WTC11 (cell line): ENCODE measurements around the gene N4BP2L1. TPM values are rescaled to one million over a fixed set of nuclear protein-coding genes. Genes with fewer than 3 reads are reported as not detected.

ENCODE experiments used
- ATAC-seq: fragments of 200-7000 bp; cut with Tn5 transposase; 2 replicates; pipeline ENCODE4 v1.10.0; 2021; ENCODE audit warnings: mild to moderate bottlenecking, moderate library complexity
- CTCF ChIA-PET: fragments of 300-600 bp; sonication (Branson Sonifier 250); formaldehyde crosslinking; loops from one replicate; lab custom pipeline; 2021; ENCODE audit warnings: antibody characterized with exemption; lab: Charles Lee
- POLR2A ChIA-PET: fragments of 350-600 bp; sonication (Branson Sonifier 250); formaldehyde crosslinking; loops from one replicate; lab custom pipeline; 2021; ENCODE audit warnings: antibody characterized with exemption; lab: Charles Lee
- DNase-seq: peaks from one replicate; pipeline ENCODE4 v3.0.0; 2021; ENCODE audit warnings: low spot score
- H3K27ac Mint-ChIP-seq: 2 replicates; pipeline ENCODE4 v1.8.0; 2021; ENCODE audit warnings: mixed read lengths
- H3K27me3 Mint-ChIP-seq: 2 replicates; pipeline ENCODE4 v1.8.0; 2021; ENCODE audit warnings: low read depth, mild to moderate bottlenecking, moderate library complexity, mixed read lengths
- H3K36me3 Mint-ChIP-seq: 2 replicates; pipeline ENCODE4 v1.8.0; 2021; ENCODE audit warnings: mixed read lengths
- H3K4me1 Mint-ChIP-seq: 2 replicates; pipeline ENCODE4 v1.8.0; 2022; ENCODE audit warnings: mixed read lengths
- H3K4me3 Mint-ChIP-seq: 2 replicates; pipeline ENCODE4 v1.8.0; 2021; ENCODE audit warnings: mild to moderate bottlenecking, moderate library complexity, mixed read lengths
- H3K9me3 Mint-ChIP-seq: 2 replicates; pipeline ENCODE4 v1.8.0; 2021; ENCODE audit warnings: mixed read lengths
- AFF4 ChIP-seq: sonication (generic); formaldehyde crosslinking; IDR thresholded peaks from 2 replicates; pipeline ENCODE4 v1.8.1; 2023; ENCODE audit warnings: mild to moderate bottlenecking, missing genetic modification reagents, borderline replicate concordance
- FOXP4 ChIP-seq: sonication (generic); formaldehyde crosslinking; IDR thresholded peaks from 2 replicates; pipeline ENCODE4 v1.8.0; 2022; ENCODE audit warnings: mild to moderate bottlenecking, missing genetic modification reagents
- GABPB1 ChIP-seq: sonication (generic); formaldehyde crosslinking; IDR thresholded peaks from 2 replicates; pipeline ENCODE4 v1.8.1; 2023; ENCODE audit warnings: mild to moderate bottlenecking, missing genetic modification reagents
- KAT7 ChIP-seq: sonication (generic); formaldehyde crosslinking; IDR thresholded peaks from 2 replicates; pipeline ENCODE4 v1.8.1; 2023; ENCODE audit warnings: missing genetic modification reagents, mild to moderate bottlenecking, borderline replicate concordance
- NFATC4 ChIP-seq: fragments of 250-450 bp; sonication (Bioruptor Pico); IDR thresholded peaks from 2 replicates; pipeline ENCODE4 v1.9.0; 2021; ENCODE audit warnings: mild to moderate bottlenecking
- NR3C1 ChIP-seq: sonication (generic); formaldehyde crosslinking; conservative IDR thresholded peaks from 2 replicates; pipeline ENCODE4 v1.8.1; 2023; ENCODE audit warnings: low read depth, mild to moderate bottlenecking, missing genetic modification reagents
- ZNF396 ChIP-seq: fragments of 250-450 bp; sonication (Bioruptor Pico); IDR thresholded peaks from 2 replicates; pipeline ENCODE4 v1.8.0; 2021; ENCODE audit warnings: mild to moderate bottlenecking, moderate library complexity, borderline replicate concordance
- total RNA-seq: library from RNA; stranded (reverse); gene quantifications from 3 replicates; pipeline ENCODE4 v1.2.3, GENCODE V29; 2021
- TF ChIP-seq, protein P1 (sequence below): sonication (generic); formaldehyde crosslinking; IDR thresholded peaks from 2 replicates; pipeline ENCODE4 v1.8.0; 2023; ENCODE audit warnings: mild to moderate bottlenecking, missing genetic modification reagents
- TF ChIP-seq, protein P2 (sequence below): sonication (generic); formaldehyde crosslinking; IDR thresholded peaks from 2 replicates; pipeline ENCODE4 v1.8.1; 2022; ENCODE audit warnings: mild to moderate bottlenecking, moderate library complexity, missing genetic modification reagents
- TF ChIP-seq, protein P3 (sequence below): fragments of 250-450 bp; sonication (Bioruptor Pico); IDR thresholded peaks from 2 replicates; pipeline ENCODE4 v1.9.0; 2021; ENCODE audit warnings: mild to moderate bottlenecking

Gene N4BP2L1
- total RNA-seq, 1 experiment from 2014 or later = 3.8 TPM

- TF ChIP-seq GABPB1 (CRISPR knock-in tag) = no peak
- TF ChIP-seq ZNF396 = no peak
Measured at GRCh38 chr13:32447894-32448623, 20.1 kb upstream of the N4BP2L1 start (continued).

DNA sequence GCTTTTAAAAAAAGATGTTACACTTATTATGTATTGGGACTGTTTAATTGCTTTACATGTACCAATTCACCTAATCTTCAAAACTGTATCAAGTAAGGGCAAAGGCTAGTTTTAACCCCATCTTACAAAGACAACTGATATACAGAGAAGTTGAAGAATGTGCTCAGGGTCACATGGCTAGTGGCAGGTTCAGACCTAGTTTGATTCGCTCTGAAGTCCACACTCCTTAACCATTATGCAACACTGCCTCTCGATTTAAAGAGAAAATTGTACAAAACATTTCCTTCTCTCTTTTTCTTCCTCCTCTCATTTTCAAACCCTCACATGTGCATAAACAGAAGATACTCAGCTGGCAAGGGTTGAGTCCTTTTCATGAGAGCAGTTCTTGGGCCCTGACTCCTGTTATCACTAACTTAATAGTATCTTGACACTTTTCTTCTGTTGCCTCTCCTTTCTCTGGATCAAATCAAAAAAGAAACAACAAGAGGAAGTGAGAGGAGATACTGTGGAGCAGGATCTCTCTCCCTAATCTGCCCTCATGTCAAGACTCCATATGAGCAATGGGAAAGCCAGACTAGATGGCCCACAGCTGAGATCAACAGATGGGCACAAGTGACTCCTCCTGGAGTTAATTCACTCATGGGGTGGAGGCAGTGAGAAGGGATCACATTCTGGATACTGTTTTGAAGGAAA lies 19.0 kb upstream of the N4BP2L1 start:
- Mint-ChIP-seq H3K27ac (no peak overlapping the region), H3K36me3 (peaks cover 3% of the 10 kb centered on the region; the same call in 1 of the 2 replicates), H3K4me3 (no peak overlapping the region), H3K27me3 (no peaks in the 10 kb centered on the region), H3K9me3 (peaks cover 8% of the 10 kb centered on the region), H3K4me1 (no peaks in the 10 kb centered on the region)
- DNase-seq (no peak), ATAC-seq (no peak)
- TF ChIP-seq GABPB1 (CRISPR knock-in tag) (no peak), NFATC4 (no peak), KAT7 (CRISPR knock-in tag) (no peak), AFF4 (CRISPR knock-in tag) (no peak), NR3C1 (CRISPR knock-in tag) (no peak), FOXP4 (CRISPR knock-in tag) (no peak)
- TF ChIP-seq, protein P1, sequence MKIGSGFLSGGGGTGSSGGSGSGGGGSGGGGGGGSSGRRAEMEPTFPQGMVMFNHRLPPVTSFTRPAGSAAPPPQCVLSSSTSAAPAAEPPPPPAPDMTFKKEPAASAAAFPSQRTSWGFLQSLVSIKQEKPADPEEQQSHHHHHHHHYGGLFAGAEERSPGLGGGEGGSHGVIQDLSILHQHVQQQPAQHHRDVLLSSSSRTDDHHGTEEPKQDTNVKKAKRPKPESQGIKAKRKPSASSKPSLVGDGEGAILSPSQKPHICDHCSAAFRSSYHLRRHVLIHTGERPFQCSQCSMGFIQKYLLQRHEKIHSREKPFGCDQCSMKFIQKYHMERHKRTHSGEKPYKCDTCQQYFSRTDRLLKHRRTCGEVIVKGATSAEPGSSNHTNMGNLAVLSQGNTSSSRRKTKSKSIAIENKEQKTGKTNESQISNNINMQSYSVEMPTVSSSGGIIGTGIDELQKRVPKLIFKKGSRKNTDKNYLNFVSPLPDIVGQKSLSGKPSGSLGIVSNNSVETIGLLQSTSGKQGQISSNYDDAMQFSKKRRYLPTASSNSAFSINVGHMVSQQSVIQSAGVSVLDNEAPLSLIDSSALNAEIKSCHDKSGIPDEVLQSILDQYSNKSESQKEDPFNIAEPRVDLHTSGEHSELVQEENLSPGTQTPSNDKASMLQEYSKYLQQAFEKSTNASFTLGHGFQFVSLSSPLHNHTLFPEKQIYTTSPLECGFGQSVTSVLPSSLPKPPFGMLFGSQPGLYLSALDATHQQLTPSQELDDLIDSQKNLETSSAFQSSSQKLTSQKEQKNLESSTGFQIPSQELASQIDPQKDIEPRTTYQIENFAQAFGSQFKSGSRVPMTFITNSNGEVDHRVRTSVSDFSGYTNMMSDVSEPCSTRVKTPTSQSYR (CRISPR knock-in tag) = no peak
- TF ChIP-seq, protein P2, sequence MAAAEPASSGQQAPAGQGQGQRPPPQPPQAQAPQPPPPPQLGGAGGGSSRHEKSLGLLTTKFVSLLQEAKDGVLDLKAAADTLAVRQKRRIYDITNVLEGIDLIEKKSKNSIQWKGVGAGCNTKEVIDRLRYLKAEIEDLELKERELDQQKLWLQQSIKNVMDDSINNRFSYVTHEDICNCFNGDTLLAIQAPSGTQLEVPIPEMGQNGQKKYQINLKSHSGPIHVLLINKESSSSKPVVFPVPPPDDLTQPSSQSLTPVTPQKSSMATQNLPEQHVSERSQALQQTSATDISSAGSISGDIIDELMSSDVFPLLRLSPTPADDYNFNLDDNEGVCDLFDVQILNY (CRISPR knock-in tag) = no peak
- POLR2A ChIA-PET = no interaction called here
- CTCF ChIA-PET = no interaction called here

GRCh38 chr13:32446220-32446619 lies 18.3 kb upstream of the N4BP2L1 start:
- CTCF ChIA-PET = no interaction called here
- peaks cover 8% of the 10 kb centered on the region for H3K9me3 Mint-ChIP-seq
- no peaks in the 10 kb centered on the region for H3K27me3 Mint-ChIP-seq
- DNase-seq (no peak), ATAC-seq (no peak)
- no peaks in the 10 kb centered on the region for H3K4me1 Mint-ChIP-seq
- H3K27ac Mint-ChIP-seq = no peak overlapping the region
- peak; percentile 41; the same call in 1 of the 2 replicates for TF ChIP-seq GABPB1 (CRISPR knock-in tag)
- TF ChIP-seq, protein P3, sequence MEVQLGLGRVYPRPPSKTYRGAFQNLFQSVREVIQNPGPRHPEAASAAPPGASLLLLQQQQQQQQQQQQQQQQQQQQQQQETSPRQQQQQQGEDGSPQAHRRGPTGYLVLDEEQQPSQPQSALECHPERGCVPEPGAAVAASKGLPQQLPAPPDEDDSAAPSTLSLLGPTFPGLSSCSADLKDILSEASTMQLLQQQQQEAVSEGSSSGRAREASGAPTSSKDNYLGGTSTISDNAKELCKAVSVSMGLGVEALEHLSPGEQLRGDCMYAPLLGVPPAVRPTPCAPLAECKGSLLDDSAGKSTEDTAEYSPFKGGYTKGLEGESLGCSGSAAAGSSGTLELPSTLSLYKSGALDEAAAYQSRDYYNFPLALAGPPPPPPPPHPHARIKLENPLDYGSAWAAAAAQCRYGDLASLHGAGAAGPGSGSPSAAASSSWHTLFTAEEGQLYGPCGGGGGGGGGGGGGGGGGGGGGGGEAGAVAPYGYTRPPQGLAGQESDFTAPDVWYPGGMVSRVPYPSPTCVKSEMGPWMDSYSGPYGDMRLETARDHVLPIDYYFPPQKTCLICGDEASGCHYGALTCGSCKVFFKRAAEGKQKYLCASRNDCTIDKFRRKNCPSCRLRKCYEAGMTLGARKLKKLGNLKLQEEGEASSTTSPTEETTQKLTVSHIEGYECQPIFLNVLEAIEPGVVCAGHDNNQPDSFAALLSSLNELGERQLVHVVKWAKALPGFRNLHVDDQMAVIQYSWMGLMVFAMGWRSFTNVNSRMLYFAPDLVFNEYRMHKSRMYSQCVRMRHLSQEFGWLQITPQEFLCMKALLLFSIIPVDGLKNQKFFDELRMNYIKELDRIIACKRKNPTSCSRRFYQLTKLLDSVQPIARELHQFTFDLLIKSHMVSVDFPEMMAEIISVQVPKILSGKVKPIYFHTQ (CRISPR knock-in tag) = no peak
- no peak overlapping the region for H3K4me3 Mint-ChIP-seq
- POLR2A ChIA-PET = no interaction called here
- H3K36me3 Mint-ChIP-seq = peaks cover 3% of the 10 kb centered on the region; the same call in 1 of the 2 replicates
